ENCODE measurements around the gene LSAMP. TPM values are rescaled to one million over a fixed set of nuclear protein-coding genes. Genes with fewer than 3 reads are reported as not detected.

LSAMP gene
- total and polyA plus RNA-seq, 2 of the 13 experiments (the other 11 are each of a cell fraction or from before 2014, with no cell fraction given): not detected

DNA sequence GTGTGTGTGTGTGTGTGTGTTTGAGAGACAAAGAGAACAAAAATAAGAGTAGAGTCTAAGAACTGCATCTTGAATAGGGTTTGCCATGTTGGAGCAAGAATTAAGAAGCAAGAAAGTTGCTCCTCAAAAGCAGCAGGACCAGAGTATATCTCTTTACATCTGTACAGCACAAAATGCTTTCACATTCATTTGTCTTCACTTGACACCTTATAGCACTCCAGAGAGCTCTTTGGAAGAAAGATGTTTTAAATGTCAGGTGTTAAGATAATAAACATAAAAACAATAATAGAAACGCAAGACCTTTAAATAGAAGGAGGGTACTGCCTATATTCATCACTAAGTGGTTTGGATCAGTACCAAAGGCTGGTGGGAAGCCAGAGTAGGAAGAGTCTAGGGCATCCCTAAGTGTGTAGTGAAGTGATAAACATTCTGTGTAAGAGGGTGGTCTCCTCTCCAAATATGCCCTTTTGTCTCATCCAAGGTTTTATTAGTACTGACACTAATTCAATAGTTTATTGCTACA lies 19.1 kb upstream of the LSAMP start:
- H3K79me2 ChIP-seq (ENCODE audit: insufficient read depth, low read length): no peaks in the 10 kb centered on the region
- FAIRE-seq (no peak), ATAC-seq (no peak), DNase-seq (ENCODE audit: low spot score) (no peak)
- no peak overlapping the region for H3K9ac ChIP-seq (ENCODE audit: insufficient read depth, low read depth, low read length)
- BruUV-seq (replicated peaks): no TSS peak
- no peaks in the 10 kb centered on the region for H3K27me3 ChIP-seq (ENCODE audit: control insufficient read depth in 1 of 2, insufficient read depth in 2 of 2, low read length in 2 of 2)
- no peaks in the 10 kb centered on the region for H4K20me1 ChIP-seq (ENCODE audit: insufficient read depth, low read length)
- no peaks in the 10 kb centered on the region for H3K9me3 ChIP-seq (ENCODE audit: low read length)
- WGBS (ENCODE audit: low lambda C conversion rate): 6% methylated on average over 1 of the region's 1 CpG
- H3K36me3 ChIP-seq (replicated peaks in 1 of 2; ENCODE audit: control insufficient read depth in 1 of 2, insufficient read depth in 2 of 2, low read length in 2 of 2): no peaks in the 10 kb centered on the region
- ChIA-PET POLR2A (no interaction called here), CTCF (ENCODE audit: low intra/inter-chr PET ratio, low total read pairs) (no interaction called here)
- intact Hi-C loops (cut with micrococcal nuclease; ENCODE audit: unreplicated experiment) (no loop called here), in situ Hi-C loops (cut with HindIII; ENCODE audit: extremely low pct_ligation_motif_present, low pct_unique_long_range_greater_than_20kb) (no loop called here)
- no peak overlapping the region for H2AFZ ChIP-seq (ENCODE audit: low read length)
- H3K4me1 ChIP-seq (ENCODE audit: insufficient read depth, low read length): no peaks in the 10 kb centered on the region
- no peak overlapping the region for H3K4me3 ChIP-seq (replicated peaks in 1 of 3; ENCODE audit: insufficient read depth in 1 of 3, low read depth in 2 of 3, low read length in 3 of 3)
- no peak overlapping the region for H3K4me2 ChIP-seq (ENCODE audit: low read depth, low read length)
- no peak overlapping the region for H3K27ac ChIP-seq (ENCODE audit: extremely low read length, insufficient read depth, low read length)
- TF ChIP-seq MIXL1 (CRISPR knock-in tag; IDR thresholded peaks at IDR 0.05) (no peak), ATF7 (IDR thresholded peaks at IDR 0.05) (no peak), ATF7 (CRISPR knock-in tag; IDR thresholded peaks at IDR 0.05) (no peak), NFIC (IDR thresholded peaks at IDR 0.05; ENCODE audit: low read length) (no peak), RXRB (CRISPR knock-in tag; IDR thresholded peaks at IDR 0.05; ENCODE audit: borderline replicate concordance) (no peak), MXD3 (CRISPR knock-in tag; IDR thresholded peaks at IDR 0.05) (no peak), KMT2A (CRISPR knock-in tag; IDR thresholded peaks at IDR 0.05) (no peak), ZNF703 (CRISPR knock-in tag; IDR thresholded peaks at IDR 0.05; ENCODE audit: borderline replicate concordance) (no peak), EEA1 (CRISPR knock-in tag; IDR thresholded peaks at IDR 0.05; ENCODE audit: borderline replicate concordance) (no peak), ELF4 (CRISPR knock-in tag; IDR thresholded peaks at IDR 0.05; ENCODE audit: borderline replicate concordance) (no peak), SCMH1 (CRISPR knock-in tag; IDR thresholded peaks at IDR 0.05; ENCODE audit: borderline replicate concordance) (no peak), ZNF335 (CRISPR knock-in tag; IDR thresholded peaks at IDR 0.05) (no peak), ZNF772 (CRISPR knock-in tag; IDR thresholded peaks at IDR 0.05) (no peak), POLR2AphosphoS5 (IDR thresholded peaks at IDR 0.05; ENCODE audit: low read depth, low read length) (no peak), LCORL (IDR thresholded peaks at IDR 0.05) (no peak), LCORL (CRISPR knock-in tag; IDR thresholded peaks at IDR 0.05) (no peak)
- TF ChIP-seq, protein P1, sequence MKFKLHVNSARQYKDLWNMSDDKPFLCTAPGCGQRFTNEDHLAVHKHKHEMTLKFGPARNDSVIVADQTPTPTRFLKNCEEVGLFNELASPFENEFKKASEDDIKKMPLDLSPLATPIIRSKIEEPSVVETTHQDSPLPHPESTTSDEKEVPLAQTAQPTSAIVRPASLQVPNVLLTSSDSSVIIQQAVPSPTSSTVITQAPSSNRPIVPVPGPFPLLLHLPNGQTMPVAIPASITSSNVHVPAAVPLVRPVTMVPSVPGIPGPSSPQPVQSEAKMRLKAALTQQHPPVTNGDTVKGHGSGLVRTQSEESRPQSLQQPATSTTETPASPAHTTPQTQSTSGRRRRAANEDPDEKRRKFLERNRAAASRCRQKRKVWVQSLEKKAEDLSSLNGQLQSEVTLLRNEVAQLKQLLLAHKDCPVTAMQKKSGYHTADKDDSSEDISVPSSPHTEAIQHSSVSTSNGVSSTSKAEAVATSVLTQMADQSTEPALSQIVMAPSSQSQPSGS (CRISPR knock-in tag; IDR thresholded peaks at IDR 0.05): no peak
- TF ChIP-seq, protein P2, sequence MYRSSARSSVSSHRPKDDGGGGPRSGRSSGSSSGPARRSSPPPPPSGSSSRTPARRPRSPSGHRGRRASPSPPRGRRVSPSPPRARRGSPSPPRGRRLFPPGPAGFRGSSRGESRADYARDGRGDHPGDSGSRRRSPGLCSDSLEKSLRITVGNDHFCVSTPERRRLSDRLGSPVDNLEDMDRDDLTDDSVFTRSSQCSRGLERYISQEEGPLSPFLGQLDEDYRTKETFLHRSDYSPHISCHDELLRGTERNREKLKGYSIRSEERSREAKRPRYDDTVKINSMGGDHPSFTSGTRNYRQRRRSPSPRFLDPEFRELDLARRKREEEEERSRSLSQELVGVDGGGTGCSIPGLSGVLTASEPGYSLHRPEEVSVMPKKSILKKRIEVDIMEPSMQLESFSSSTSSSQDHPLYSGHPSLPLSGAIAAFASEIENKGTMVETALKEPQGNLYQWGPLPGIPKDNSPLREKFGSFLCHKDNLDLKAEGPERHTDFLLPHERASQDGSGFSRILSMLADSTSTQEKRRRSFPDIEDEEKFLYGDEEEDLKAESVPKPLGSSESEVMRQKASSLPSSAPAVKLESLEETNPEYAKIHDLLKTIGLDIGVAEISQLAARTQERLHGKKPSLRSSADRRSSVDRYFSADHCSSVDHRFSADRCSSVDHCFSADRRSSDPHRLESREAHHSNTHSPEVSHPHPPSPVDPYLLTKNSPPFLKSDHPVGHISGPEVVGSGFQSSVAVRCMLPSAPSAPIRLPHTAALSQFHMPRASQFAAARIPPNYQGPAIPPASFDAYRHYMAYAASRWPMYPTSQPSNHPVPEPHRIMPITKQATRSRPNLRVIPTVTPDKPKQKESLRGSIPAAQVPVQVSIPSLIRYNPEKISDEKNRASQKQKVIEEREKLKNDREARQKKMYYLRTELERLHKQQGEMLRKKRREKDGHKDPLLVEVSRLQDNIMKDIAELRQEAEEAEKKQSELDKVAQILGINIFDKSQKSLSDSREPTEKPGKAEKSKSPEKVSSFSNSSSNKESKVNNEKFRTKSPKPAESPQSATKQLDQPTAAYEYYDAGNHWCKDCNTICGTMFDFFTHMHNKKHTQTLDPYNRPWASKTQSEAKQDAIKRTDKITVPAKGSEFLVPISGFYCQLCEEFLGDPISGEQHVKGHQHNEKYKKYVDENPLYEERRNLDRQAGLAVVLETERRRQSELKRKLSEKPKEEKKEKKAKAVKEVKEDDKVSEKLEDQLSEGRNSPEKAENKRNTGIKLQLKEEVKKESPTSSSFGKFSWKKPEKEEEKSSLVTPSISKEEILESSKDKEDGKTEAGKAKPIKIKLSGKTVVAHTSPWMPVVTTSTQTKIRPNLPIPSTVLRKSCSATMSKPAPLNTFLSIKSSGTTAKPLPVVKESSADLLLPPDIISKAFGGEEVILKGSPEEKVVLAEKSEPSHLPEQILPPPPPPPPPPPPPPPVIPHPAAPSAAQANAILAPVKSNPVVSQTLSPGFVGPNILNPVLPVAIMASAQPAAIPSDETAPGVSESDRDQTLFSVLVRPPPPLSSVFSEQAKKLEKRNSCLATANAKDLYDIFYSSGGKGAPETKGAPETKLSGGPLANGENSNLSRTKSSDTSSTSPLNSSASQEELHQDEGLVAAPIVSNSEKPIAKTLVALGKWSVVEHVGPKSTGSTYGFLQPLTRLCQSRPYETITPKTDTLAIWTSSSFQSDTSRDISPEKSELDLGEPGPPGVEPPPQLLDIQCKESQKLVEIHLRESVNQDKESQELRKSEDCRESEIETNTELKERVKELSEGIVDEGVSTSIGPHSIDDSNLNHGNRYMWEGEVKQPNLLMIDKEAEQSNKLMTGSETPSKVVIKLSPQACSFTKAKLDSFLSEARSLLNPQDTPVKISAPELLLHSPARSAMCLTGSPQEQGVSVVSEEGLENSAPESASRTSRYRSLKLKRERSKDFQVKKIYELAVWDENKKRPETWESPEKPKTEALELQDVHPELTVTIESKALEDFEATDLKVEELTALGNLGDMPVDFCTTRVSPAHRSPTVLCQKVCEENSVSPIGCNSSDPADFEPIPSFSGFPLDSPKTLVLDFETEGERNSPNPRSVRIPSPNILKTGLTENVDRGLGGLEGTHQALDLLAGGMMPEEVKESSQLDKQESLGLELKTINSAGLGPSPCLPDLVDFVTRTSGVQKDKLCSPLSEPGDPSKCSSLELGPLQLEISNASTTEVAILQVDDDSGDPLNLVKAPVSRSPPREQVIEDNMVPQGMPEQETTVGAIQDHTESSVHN (CRISPR knock-in tag; IDR thresholded peaks at IDR 0.05): no peak

Measured in HepG2 (cell line).